Panc1 (cell line): ENCODE results near the gene SRRM5.

Experiments
- CTCF ChIP-seq: fragments of 450-650 bp; IDR thresholded peaks from 2 replicates; pipeline ENCODE4 v1.5.1; 2017; ENCODE audit warnings: mild to moderate bottlenecking
- POLR2AphosphoS5 ChIP-seq: IDR thresholded peaks from 2 replicates; pipeline ENCODE4 v1.6.1; 2012; ENCODE audit warnings: mild to moderate bottlenecking, low read depth, low read length, moderate library complexity
- REST ChIP-seq, 2 experiments: IDR thresholded peaks; 2 replicates each; pipeline ENCODE4 v1.6.1; 2011 to 2012; ENCODE audit warnings: low read depth in 2 of 2, control low read depth in 1 of 2, low read length in 1 of 2, mild to moderate bottlenecking in 1 of 2, moderate library complexity in 1 of 2; ENCODE audit not compliant: insufficient read depth in 1 of 2
- SIN3A ChIP-seq: IDR thresholded peaks from 2 replicates; pipeline ENCODE4 v1.6.1; 2012; ENCODE audit warnings: low read depth, mild to moderate bottlenecking, low read length, moderate library complexity, borderline replicate concordance; ENCODE audit not compliant: insufficient read depth

GRCh38 chr19:43639519-43640423 is 27.9 kb downstream of the SRRM5 start, which contains the start of gene CADM4:
- TF ChIP-seq CTCF (no peak), REST (IDR thresholded peaks at IDR 0.05; ENCODE audit: insufficient read depth in 1 of 2, low read depth in 2 of 2, low read length in 1 of 2) (no peak), POLR2AphosphoS5 (no peak), SIN3A (no peak)
